HEK293T (cell line): ENCODE results near the gene ANTXR1.

Source experiments
- CTCF ChIA-PET: fragments of 350-600 bp; formaldehyde crosslinking; extraction: SDS; loops from one replicate; lab custom pipeline; 2021; ENCODE audit warnings: antibody characterized with exemption, inconsistent platforms; lab: Yijun Ruan, JAX
- POLR2A ChIA-PET: fragments of 350-600 bp; formaldehyde crosslinking; extraction: SDS; loops from one replicate; lab custom pipeline; 2020; ENCODE audit warnings: antibody characterized with exemption, inconsistent platforms; lab: Yijun Ruan, JAX
- DNase-seq: peaks from one replicate; pipeline ENCODE4 v3.0.0; 2012; ENCODE audit warnings: mixed read lengths; ENCODE audit errors: extremely low spot score
- ARNT ChIP-seq: fragments of 450-650 bp; IDR thresholded peaks from 2 replicates; pipeline ENCODE4 v1.6.1; 2017; ENCODE audit warnings: mild to moderate bottlenecking
- BHLHE40 ChIP-seq: fragments of 450-650 bp; IDR thresholded peaks from 2 replicates; pipeline ENCODE4 v1.6.1; 2016; ENCODE audit warnings: mild to moderate bottlenecking, moderate library complexity, borderline replicate concordance
- CTBP1 ChIP-seq: fragments of 450-650 bp; IDR thresholded peaks from 2 replicates; pipeline ENCODE4 v1.6.1; 2016; ENCODE audit warnings: borderline replicate concordance
- ELF4 ChIP-seq: fragments of 450-650 bp; IDR thresholded peaks from 2 replicates; pipeline ENCODE4 v1.6.1; 2017; ENCODE audit warnings: antibody characterized with exemption
- FOXA1 ChIP-seq: fragments of 450-650 bp; IDR thresholded peaks from 2 replicates; pipeline ENCODE4 v1.6.1; 2016; ENCODE audit warnings: mild to moderate bottlenecking
- FOXK2 ChIP-seq: fragments of 450-650 bp; IDR thresholded peaks from 2 replicates; pipeline ENCODE4 v1.6.1; 2016; ENCODE audit warnings: mild to moderate bottlenecking
- FOXM1 ChIP-seq: fragments of 450-650 bp; IDR thresholded peaks from 2 replicates; pipeline ENCODE4 v1.6.1; 2017; ENCODE audit warnings: mild to moderate bottlenecking, borderline replicate concordance
- HDGF ChIP-seq: fragments of 450-650 bp; IDR thresholded peaks from 2 replicates; pipeline ENCODE4 v1.6.1; 2017; ENCODE audit warnings: antibody characterized with exemption, borderline replicate concordance
- L3MBTL2 ChIP-seq: fragments of 450-650 bp; conservative IDR thresholded peaks from 2 replicates; pipeline ENCODE4 v1.6.1; 2016; ENCODE audit warnings: mild to moderate bottlenecking
- LEF1 ChIP-seq: fragments of 450-650 bp; IDR thresholded peaks from 2 replicates; pipeline ENCODE4 v1.6.1; 2017; ENCODE audit warnings: mild to moderate bottlenecking, borderline replicate concordance
- NFRKB ChIP-seq: fragments of 450-650 bp; IDR thresholded peaks from 2 replicates; pipeline ENCODE4 v1.6.1; 2016; ENCODE audit warnings: mild to moderate bottlenecking, moderate library complexity
- SP1 ChIP-seq: fragments of 450-650 bp; IDR thresholded peaks from 2 replicates; pipeline ENCODE4 v1.6.1; 2017
- SUZ12 ChIP-seq: fragments of 450-650 bp; IDR thresholded peaks from 2 replicates; pipeline ENCODE4 v1.6.1; 2016; ENCODE audit warnings: mild to moderate bottlenecking
- TARDBP ChIP-seq: fragments of 450-650 bp; IDR thresholded peaks from 2 replicates; pipeline ENCODE4 v1.6.1; 2016
- ZNF384 ChIP-seq: fragments of 450-650 bp; IDR thresholded peaks from 2 replicates; pipeline ENCODE4 v1.6.1; 2016
- TF ChIP-seq, protein P1 (sequence below): fragments of 450-650 bp; IDR thresholded peaks from 2 replicates; pipeline ENCODE4 v1.6.1; 2016

Gene ANTXR1

DNA sequence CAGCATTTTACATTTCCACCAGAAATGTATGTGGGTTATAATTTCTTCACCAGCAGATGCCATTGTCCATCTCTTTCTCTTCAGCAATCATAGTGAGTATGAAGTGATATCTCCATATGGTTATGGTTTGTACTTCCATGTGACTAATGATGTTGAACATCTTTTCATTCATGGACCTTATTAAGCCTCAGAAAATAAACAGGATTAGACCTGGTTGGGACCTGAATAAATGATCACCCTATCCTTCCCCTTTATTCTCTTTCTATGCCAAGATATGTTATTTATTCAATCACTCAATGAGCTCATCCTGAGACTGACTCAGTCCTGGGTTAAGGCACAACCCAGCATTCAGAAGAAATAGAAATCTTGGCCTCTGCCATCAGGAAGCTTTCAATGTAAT is 86.6 kb downstream of the ANTXR1 start:
- TF ChIP-seq, protein P1, sequence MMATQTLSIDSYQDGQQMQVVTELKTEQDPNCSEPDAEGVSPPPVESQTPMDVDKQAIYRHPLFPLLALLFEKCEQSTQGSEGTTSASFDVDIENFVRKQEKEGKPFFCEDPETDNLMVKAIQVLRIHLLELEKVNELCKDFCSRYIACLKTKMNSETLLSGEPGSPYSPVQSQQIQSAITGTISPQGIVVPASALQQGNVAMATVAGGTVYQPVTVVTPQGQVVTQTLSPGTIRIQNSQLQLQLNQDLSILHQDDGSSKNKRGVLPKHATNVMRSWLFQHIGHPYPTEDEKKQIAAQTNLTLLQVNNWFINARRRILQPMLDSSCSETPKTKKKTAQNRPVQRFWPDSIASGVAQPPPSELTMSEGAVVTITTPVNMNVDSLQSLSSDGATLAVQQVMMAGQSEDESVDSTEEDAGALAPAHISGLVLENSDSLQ, result no peak
- no peak for TF ChIP-seq L3MBTL2
- no peak for TF ChIP-seq FOXA1
- TF ChIP-seq NFRKB, result no peak
- TF ChIP-seq CTBP1, result no peak
- TF ChIP-seq ZNF384, result no peak
- no peak for TF ChIP-seq ARNT
- no peak for DNase-seq
- CTCF ChIA-PET, result no interaction called here
- POLR2A ChIA-PET, result no interaction called here

- DNase-seq, result no peak
- ChIA-PET POLR2A (no interaction called here), CTCF (no interaction called here)
- TF ChIP-seq ZNF384, result no peak
- TF ChIP-seq FOXA1, result no peak
- no peak for TF ChIP-seq CTBP1
- no peak for TF ChIP-seq SUZ12
- TF ChIP-seq FOXM1, result no peak
- no peak for TF ChIP-seq TARDBP
- TF ChIP-seq LEF1, result no peak
- TF ChIP-seq HDGF, result no peak
- no peak for TF ChIP-seq ARNT
- TF ChIP-seq L3MBTL2, result no peak
- TF ChIP-seq, protein P1, result no peak
- no peak for TF ChIP-seq BHLHE40
- no peak for TF ChIP-seq FOXK2
- no peak for TF ChIP-seq ELF4
- TF ChIP-seq SP1, result no peak
- TF ChIP-seq NFRKB, result no peak
Observed at GRCh38 chr2:69100220-69100723, 87.3 kb downstream of the ANTXR1 start.

GRCh38 chr2:69102041-69102593 is 89.1 kb downstream of the ANTXR1 start:
- POLR2A ChIA-PET, result no interaction called here
- CTCF ChIA-PET, result no interaction called here
- no peak for TF ChIP-seq ELF4
- no peak for TF ChIP-seq HDGF
- TF ChIP-seq SUZ12, result no peak
- no peak for TF ChIP-seq CTBP1
- no peak for TF ChIP-seq FOXM1
- no peak for TF ChIP-seq BHLHE40
- TF ChIP-seq FOXK2, result no peak
- no peak for TF ChIP-seq SP1
- no peak for TF ChIP-seq LEF1
- no peak for TF ChIP-seq NFRKB
- TF ChIP-seq, protein P1, result no peak
- TF ChIP-seq FOXA1, result no peak
- no peak for DNase-seq

- no peak for DNase-seq
- TF ChIP-seq SP1 (no peak), FOXA1 (no peak), HDGF (no peak), ZNF384 (no peak), ELF4 (no peak), FOXM1 (no peak), LEF1 (no peak), FOXK2 (no peak), CTBP1 (no peak)
- TF ChIP-seq, protein P1, result no peak
- CTCF ChIA-PET, result no interaction called here
- POLR2A ChIA-PET, result no interaction called here
Observed at GRCh38 chr2:69103419-69103818, 90.4 kb downstream of the ANTXR1 start.

- TF ChIP-seq CTBP1 (no peak), ARNT (no peak), SP1 (no peak), L3MBTL2 (no peak), BHLHE40 (no peak), ELF4 (no peak), HDGF (no peak), FOXA1 (no peak), LEF1 (no peak), FOXM1 (no peak), SUZ12 (no peak), NFRKB (no peak), ZNF384 (no peak)
- DNase-seq, result no peak
- POLR2A ChIA-PET, result no interaction called here
- CTCF ChIA-PET, result no interaction called here
Observed at GRCh38 chr2:69104261-69104660, 91.3 kb downstream of the ANTXR1 start.

- ChIA-PET POLR2A (no interaction called here), CTCF (no interaction called here)
- TF ChIP-seq CTBP1 (no peak), FOXA1 (no peak), HDGF (no peak), SUZ12 (no peak), TARDBP (no peak), BHLHE40 (no peak), ZNF384 (no peak), SP1 (no peak), ARNT (no peak), L3MBTL2 (no peak), ELF4 (no peak), FOXK2 (no peak), LEF1 (no peak), NFRKB (no peak), FOXM1 (no peak)
- TF ChIP-seq, protein P1, result no peak
- no peak for DNase-seq
Observed at GRCh38 chr2:69109255-69109654, 96.3 kb downstream of the ANTXR1 start.
